Stomach (tissue), 4 donors: ENCODE data around the gene SEPTIN10.

Experiments used
- POLR2AphosphoS5 ChIP-seq, 3 donors: sonication (generic); formaldehyde crosslinking; IDR thresholded peaks; one replicate each; pipeline ENCODE4 v1.6.1; 2016; ENCODE audit warnings: antibody characterized with exemption in 3 of 3
- TF ChIP-seq, protein P1 (sequence below), 7 experiments: fragments of 450-650 bp in 4 of 7; fragments of 200-600 bp in 3 of 7; sonication (generic) in 3 of 7; IDR thresholded peaks; one replicate each; pipeline ENCODE4 v1.5.1; 2016 to 2019; ENCODE audit warnings: antibody characterized with exemption in 7 of 7, control low read depth in 2 of 7, mild to moderate bottlenecking in 1 of 7

DNA sequence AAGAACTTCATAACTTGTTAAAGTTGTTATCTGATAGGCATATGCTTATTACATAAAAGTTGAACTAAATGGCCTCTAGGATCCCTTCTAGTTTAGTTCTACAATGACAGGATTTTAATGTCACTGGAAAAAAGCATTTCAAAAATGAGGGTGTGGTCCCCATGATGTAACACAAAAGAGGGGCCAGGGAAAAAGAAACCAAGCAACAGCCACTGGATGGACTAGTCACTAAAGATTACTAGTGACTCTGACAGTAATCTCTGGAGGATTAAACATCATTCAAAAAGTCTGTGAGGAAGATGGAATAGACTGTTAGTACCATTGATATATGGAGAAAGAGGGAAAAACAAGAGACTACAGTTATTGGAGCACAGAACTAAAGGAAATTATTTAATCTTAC lies 22.6 kb downstream of the SEPTIN10 start:
- TF ChIP-seq POLR2AphosphoS5 (IDR thresholded peaks at IDR 0.05), result no peak
- TF ChIP-seq, protein P1, sequence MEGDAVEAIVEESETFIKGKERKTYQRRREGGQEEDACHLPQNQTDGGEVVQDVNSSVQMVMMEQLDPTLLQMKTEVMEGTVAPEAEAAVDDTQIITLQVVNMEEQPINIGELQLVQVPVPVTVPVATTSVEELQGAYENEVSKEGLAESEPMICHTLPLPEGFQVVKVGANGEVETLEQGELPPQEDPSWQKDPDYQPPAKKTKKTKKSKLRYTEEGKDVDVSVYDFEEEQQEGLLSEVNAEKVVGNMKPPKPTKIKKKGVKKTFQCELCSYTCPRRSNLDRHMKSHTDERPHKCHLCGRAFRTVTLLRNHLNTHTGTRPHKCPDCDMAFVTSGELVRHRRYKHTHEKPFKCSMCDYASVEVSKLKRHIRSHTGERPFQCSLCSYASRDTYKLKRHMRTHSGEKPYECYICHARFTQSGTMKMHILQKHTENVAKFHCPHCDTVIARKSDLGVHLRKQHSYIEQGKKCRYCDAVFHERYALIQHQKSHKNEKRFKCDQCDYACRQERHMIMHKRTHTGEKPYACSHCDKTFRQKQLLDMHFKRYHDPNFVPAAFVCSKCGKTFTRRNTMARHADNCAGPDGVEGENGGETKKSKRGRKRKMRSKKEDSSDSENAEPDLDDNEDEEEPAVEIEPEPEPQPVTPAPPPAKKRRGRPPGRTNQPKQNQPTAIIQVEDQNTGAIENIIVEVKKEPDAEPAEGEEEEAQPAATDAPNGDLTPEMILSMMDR (IDR thresholded peaks at IDR 0.05), result no peak
